K562 (cell line): ENCODE results near the gene C16orf92. TPM values are rescaled to one million over a fixed set of nuclear protein-coding genes. Genes with fewer than 3 reads are reported as not detected.
A peak's percentile ranks its signal among the peaks of the same experiment; 100 is the strongest.

Experiments
- ATAC-seq: fragments of 200-7000 bp; cut with Tn5 transposase; 3 replicates; pipeline ENCODE4 v1.9.1; 2020; ENCODE audit warnings: moderate library complexity
- BruUV-seq: library from RNA; stranded (reverse); fragments of 400-500 nt; replicated peaks from 2 replicates; lab custom pipeline; 2021; lab: Mats Ljungman, UMichigan
- CTCF ChIA-PET: fragments of 300-600 bp; formaldehyde crosslinking; extraction: SDS; loops from one replicate; lab custom pipeline; 2021; ENCODE audit warnings: low intra/inter-chr PET ratio; lab: Yijun Ruan, JAX
- POLR2A ChIA-PET: fragments of 300-600, 350-650 bp; sonication (Branson Sonifier 250); formaldehyde crosslinking; extraction: SDS; loops from one replicate; lab custom pipeline; 2021; ENCODE audit warnings: antibody characterized with exemption, inconsistent platforms; lab: Yijun Ruan, JAX
- DNase-seq, 4 experiments: peaks; one replicate each; pipeline versions ENCODE4 v3.0.0 to v3.0.0-alpha.2; 2011 to 2018; ENCODE audit warnings: low spot score in 3 of 4, mixed read lengths in 3 of 4; ENCODE audit errors: extremely low read depth in 1 of 4
- FAIRE-seq: peaks from 2 replicates; lab custom pipeline; 2011; peaks lifted over from hg19 to GRCh38; lab: Jason Lieb, UNC
- H2AFZ ChIP-seq: 2 replicates; pipeline ENCODE4 v1.6.0; 2011; ENCODE audit warnings: low read depth, low read length, control low read depth, inconsistent platforms
- H3K27ac ChIP-seq: fragments of 200-600 bp; 3 replicates; pipeline ENCODE4 v1.8.0; 2011; ENCODE audit warnings: low read depth, mild to moderate bottlenecking, control low read depth, inconsistent platforms, low read length, moderate library complexity, mixed read lengths; ENCODE audit errors: extremely low read depth
- H3K27me3 ChIP-seq, 2 experiments: fragments of 300-600 bp in 1 of 2; 2 replicates in 1 of 2; 3 replicates in 1 of 2; pipeline versions ENCODE4 v1.6.0 to v1.8.0; 2011; ENCODE audit warnings: inconsistent platforms in 2 of 2, low read length in 2 of 2, mild to moderate bottlenecking in 1 of 2, mixed read lengths in 1 of 2, moderate library complexity in 1 of 2; ENCODE audit not compliant: control insufficient read depth in 2 of 2, insufficient read depth in 2 of 2
- H3K36me3 ChIP-seq: fragments of 300-600 bp; 3 replicates; pipeline ENCODE4 v1.8.0; 2011; ENCODE audit warnings: mild to moderate bottlenecking, low read length, inconsistent platforms; ENCODE audit not compliant: control insufficient read depth, insufficient read depth
- H3K4me1 ChIP-seq, 2 experiments: fragments of 200-600 bp in 1 of 2; replicated peaks in 1 of 2; 2 replicates in 1 of 2; 3 replicates in 1 of 2; pipeline versions ENCODE4 v1.5.1 to v1.8.0; 2011; ENCODE audit warnings: inconsistent platforms in 2 of 2, low read length in 2 of 2, mild to moderate bottlenecking in 1 of 2, mixed read lengths in 1 of 2, moderate library complexity in 1 of 2; ENCODE audit not compliant: control insufficient read depth in 2 of 2, insufficient read depth in 2 of 2
- H3K4me2 ChIP-seq: 2 replicates; pipeline ENCODE4 v1.6.1; 2011; ENCODE audit warnings: low read length, control low read depth, inconsistent platforms, mixed read lengths; ENCODE audit not compliant: insufficient read depth
- H3K4me3 ChIP-seq: fragments of 200-600 bp; sonication (generic), shearing (Covaris generic); 2 replicates; pipeline ENCODE4 v1.5.1; 2016; ENCODE audit warnings: control low read depth, inconsistent platforms
- H3K79me2 ChIP-seq: fragments of 200-600 bp; 3 replicates; pipeline ENCODE4 v1.8.0; 2011; ENCODE audit warnings: low read length, inconsistent platforms; ENCODE audit not compliant: control insufficient read depth, insufficient read depth
- H3K9ac ChIP-seq, 2 experiments: 2 replicates each; pipeline versions ENCODE4 v1.6.0 to v1.6.1; 2011; ENCODE audit warnings: low read depth in 2 of 2, low read length in 2 of 2, control low read depth in 1 of 2, inconsistent platforms in 1 of 2, mild to moderate bottlenecking in 1 of 2, mixed read lengths in 1 of 2; ENCODE audit not compliant: insufficient read depth in 1 of 2
- H3K9me1 ChIP-seq: one replicate; pipeline ENCODE4 v1.6.0; 2011; ENCODE audit warnings: inconsistent platforms, mild to moderate bottlenecking, low read length, moderate library complexity; ENCODE audit not compliant: control insufficient read depth, insufficient read depth
- H3K9me3 ChIP-seq: replicated peaks from 2 replicates; pipeline ENCODE4 v1.5.1; 2011; ENCODE audit warnings: low read depth, low read length, inconsistent platforms; ENCODE audit not compliant: control insufficient read depth, insufficient read depth
- H4K20me1 ChIP-seq: replicated peaks from 2 replicates; pipeline ENCODE4 v1.6.1; 2011; ENCODE audit warnings: low read length, inconsistent platforms, mixed read lengths; ENCODE audit not compliant: control insufficient read depth, insufficient read depth
- HNRNPH1 ChIP-seq: fragments of 200-400 bp; formaldehyde crosslinking; optimal IDR thresholded peaks from 2 replicates; pipeline ENCODE3; 2017; ENCODE audit warnings: low read depth, mild to moderate bottlenecking, low read length, moderate library complexity
- PHTF2 ChIP-seq: fragments of 250-450 bp; sonication (Bioruptor Pico); IDR thresholded peaks from 2 replicates; pipeline ENCODE4 v1.5.0; 2021; ENCODE audit warnings: mild to moderate bottlenecking
- RBFOX2 ChIP-seq: fragments of 200-400 bp; formaldehyde crosslinking; IDR thresholded peaks from 2 replicates; pipeline ENCODE4 v1.6.1; 2017; ENCODE audit warnings: low read depth, mild to moderate bottlenecking, low read length, moderate library complexity
- WGBS: fragments of 100-300 bp; shearing (Covaris generic); methylation state at CpG from one replicate; pipeline ENCODE4 v1.1.6; 2016; ENCODE audit warnings: low coverage, mixed read lengths; ENCODE audit not compliant: insufficient coverage; ENCODE audit errors: missing lambda C conversion rate; 5-methylcytosine and 5-hydroxymethylcytosine counted together
- in situ Hi-C: fragments of 300-500 bp; cut with MboI; formaldehyde crosslinking; loops from 4 replicates; pipeline ENCODE4 v1.15.0; 2018; ENCODE audit warnings: inconsistent platforms, mixed read lengths
- intact Hi-C: fragments of 100-400 bp; cut with micrococcal nuclease; formaldehyde crosslinking; loops from 2 replicates; pipeline ENCODE4 v1.14.2; 2022
- polyA plus RNA-seq, 8 experiments: library from polyadenylated mRNA; depleted of rRNA in 4 of 8; stranded (reverse) in 5 of 8; unstranded in 3 of 8; fragments of >200 nt; fragmentation: Nextera tagmentation in 2 of 8; fragmentation: Illumina TruSeq in 1 of 8; extraction: Ambion mirVana in 2 of 8; extraction: Trizol in 1 of 8; gene quantifications; 2 replicates each; pipeline versions ENCODE4 v1.2.1 to v1.2.3, GENCODE V29; 2011 to 2014; ENCODE audit warnings: inconsistent platforms in 1 of 8, missing spikeins in 1 of 8
- total RNA-seq, 7 experiments: library from RNA; depleted of rRNA in 6 of 7; stranded (reverse); fragments of >200 nt in 6 of 7; fragmentation: Illumina TruSeq in 2 of 7; extraction: Trizol in 2 of 7; gene quantifications; 2 replicates each; pipeline versions ENCODE4 v1.2.1 to v1.2.3, GENCODE V29; 2011 to 2021; ENCODE audit warnings: low replicate concordance in 1 of 7
- TF ChIP-seq, protein P1 (sequence below): fragments of 450-650 bp; IDR thresholded peaks from 2 replicates; pipeline ENCODE4 v1.6.1; 2016
- TF ChIP-seq, protein P2 (sequence below): sonication (generic); formaldehyde crosslinking; IDR thresholded peaks from 2 replicates; pipeline ENCODE4 v1.8.1; 2023; ENCODE audit warnings: mild to moderate bottlenecking, missing genetic modification reagents

The C16orf92 gene
- total and polyA plus RNA-seq, 9 of the 15 experiments (the other 6 are each of a cell fraction or from before 2014, with no cell fraction given): not detected

GRCh38 chr16:30000735-30001631, 22.0 kb upstream of the C16orf92 start (continued):
- TF ChIP-seq, protein P1, sequence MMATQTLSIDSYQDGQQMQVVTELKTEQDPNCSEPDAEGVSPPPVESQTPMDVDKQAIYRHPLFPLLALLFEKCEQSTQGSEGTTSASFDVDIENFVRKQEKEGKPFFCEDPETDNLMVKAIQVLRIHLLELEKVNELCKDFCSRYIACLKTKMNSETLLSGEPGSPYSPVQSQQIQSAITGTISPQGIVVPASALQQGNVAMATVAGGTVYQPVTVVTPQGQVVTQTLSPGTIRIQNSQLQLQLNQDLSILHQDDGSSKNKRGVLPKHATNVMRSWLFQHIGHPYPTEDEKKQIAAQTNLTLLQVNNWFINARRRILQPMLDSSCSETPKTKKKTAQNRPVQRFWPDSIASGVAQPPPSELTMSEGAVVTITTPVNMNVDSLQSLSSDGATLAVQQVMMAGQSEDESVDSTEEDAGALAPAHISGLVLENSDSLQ: no peak

DNA sequence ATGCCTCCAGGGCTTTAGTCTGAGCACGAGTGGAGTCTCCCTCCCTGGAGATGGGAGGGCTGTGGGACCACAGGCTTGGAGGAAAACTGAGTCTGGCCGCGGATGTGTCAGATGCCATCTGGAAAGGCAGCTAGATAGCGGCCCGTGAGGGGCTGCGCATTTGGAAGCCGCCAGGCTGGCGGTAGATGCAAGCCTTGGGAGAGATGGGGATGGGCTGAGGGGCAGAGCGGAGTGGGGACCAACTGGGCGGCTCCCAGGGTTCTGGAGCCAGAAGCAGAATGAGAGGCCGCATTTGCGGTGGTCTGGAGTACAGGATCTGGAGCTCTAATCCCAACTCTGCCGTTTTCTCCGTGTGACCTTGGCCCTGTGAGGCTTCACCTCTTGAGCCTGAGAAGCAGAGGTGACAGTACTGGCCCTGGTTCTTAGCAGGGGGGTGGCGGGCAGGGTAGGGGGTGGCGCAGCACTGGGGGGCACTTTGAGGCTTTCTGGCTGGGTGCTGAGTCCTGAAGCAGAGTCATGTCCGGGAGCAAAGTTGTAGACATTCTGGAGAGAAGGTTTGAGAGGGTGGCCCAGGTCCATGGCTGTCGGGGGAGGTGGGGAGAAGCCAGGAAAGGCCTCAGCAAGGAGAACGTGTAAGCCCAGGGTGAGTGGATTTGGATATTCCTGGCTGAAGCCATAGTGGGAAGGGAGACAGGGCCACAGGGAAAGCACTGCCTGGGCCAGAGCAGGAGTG, 20.2 kb upstream of the C16orf92 start:
- FAIRE-seq (no peak), ATAC-seq (no peak), DNase-seq (no peak)
- Histone ChIP-seq H3K4me2 (no peak overlapping the region), H3K9ac (peak overlapping the region in 1 of 2 experiments; percentile 71; a peak in 2 of 4 replicates), H3K36me3 (peaks cover 23% of the 10 kb centered on the region; the same call in 2 of the 3 replicates), H3K9me3 (no peaks in the 10 kb centered on the region), H3K27ac (no peak overlapping the region), H4K20me1 (0 out of 2 replicates have a peak, but pooled peaks cover 5% of the 10 kb centered on the region), H3K27me3 (no peaks in the 10 kb centered on the region), H3K4me3 (no peak overlapping the region), H3K79me2 (no peaks in the 10 kb centered on the region), H3K4me1 (peaks cover 0 to 58% of the 10 kb centered on the region in 2 experiments; a peak in 2 of 5 replicates), H2AFZ (no peak overlapping the region), H3K9me1 (no peaks in the 10 kb centered on the region)
- TF ChIP-seq RBFOX2 (0 out of 2 replicates have a peak, but pooled peaks have one; percentile 17), PHTF2 (no peak), HNRNPH1 (no peak)
- TF ChIP-seq, protein P2, sequence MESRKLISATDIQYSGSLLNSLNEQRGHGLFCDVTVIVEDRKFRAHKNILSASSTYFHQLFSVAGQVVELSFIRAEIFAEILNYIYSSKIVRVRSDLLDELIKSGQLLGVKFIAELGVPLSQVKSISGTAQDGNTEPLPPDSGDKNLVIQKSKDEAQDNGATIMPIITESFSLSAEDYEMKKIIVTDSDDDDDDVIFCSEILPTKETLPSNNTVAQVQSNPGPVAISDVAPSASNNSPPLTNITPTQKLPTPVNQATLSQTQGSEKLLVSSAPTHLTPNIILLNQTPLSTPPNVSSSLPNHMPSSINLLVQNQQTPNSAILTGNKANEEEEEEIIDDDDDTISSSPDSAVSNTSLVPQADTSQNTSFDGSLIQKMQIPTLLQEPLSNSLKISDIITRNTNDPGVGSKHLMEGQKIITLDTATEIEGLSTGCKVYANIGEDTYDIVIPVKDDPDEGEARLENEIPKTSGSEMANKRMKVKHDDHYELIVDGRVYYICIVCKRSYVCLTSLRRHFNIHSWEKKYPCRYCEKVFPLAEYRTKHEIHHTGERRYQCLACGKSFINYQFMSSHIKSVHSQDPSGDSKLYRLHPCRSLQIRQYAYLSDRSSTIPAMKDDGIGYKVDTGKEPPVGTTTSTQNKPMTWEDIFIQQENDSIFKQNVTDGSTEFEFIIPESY (CRISPR knock-in tag): peak; percentile 61; the same call in 1 of the 2 replicates
- intact Hi-C loops: no loop called here
- in situ Hi-C loops: no loop called here
- 81% methylated on average over 16 of the region's 19 CpGs for WGBS
- POLR2A ChIA-PET: interaction anchor here (0.5 to 0.6 kb wide), 2 partner anchors 12 to 63 kb away, joined by 3 read pairs; partner anchors contain the start of gene ALDOA
- no TSS peak for BruUV-seq
- CTCF ChIA-PET: interaction anchor here (0.6 kb wide), 1 partner anchor 85 kb away, joined by 3 read pairs; no protein-coding TSS in a partner anchor
